HCT116 (cell line): ENCODE measurements around the gene OCA2. TPM values are rescaled to one million over a fixed set of nuclear protein-coding genes. Genes with fewer than 3 reads are reported as not detected.

ENCODE experiments used
- ATAC-seq: fragments of 200-7000 bp; cut with Tn5 transposase; 2 replicates; pipeline ENCODE4 v1.9.1; 2020; ENCODE audit warnings: mild to moderate bottlenecking, moderate library complexity
- BruUV-seq: library from RNA; stranded (reverse); fragments of 400-500 nt; replicated peaks from 2 replicates; lab custom pipeline; 2021; lab: Mats Ljungman, UMichigan
- CTCF ChIA-PET: fragments of 300-600 bp; sonication (Branson Sonifier 250); formaldehyde crosslinking; loops from one replicate; lab custom pipeline; 2021; ENCODE audit warnings: antibody characterized with exemption; lab: Charles Lee
- POLR2A ChIA-PET: fragments of 300-600, 350-600 bp; sonication (Branson Sonifier 250); formaldehyde crosslinking; loops from one replicate; lab custom pipeline; 2021; ENCODE audit warnings: antibody characterized with exemption; lab: Charles Lee
- RAD21 ChIA-PET, 2 experiments: fragments of 300-600 bp; sonication (Branson Sonifier 250); formaldehyde crosslinking; loops; one replicate each; lab custom pipeline; 2023; ENCODE audit warnings: low total read pairs in 2 of 2; ENCODE audit not compliant: uncharacterized antibody in 2 of 2, unreplicated experiment in 2 of 2, low non-redundant PET in 1 of 2; lab: Charles Lee
- DNase-seq: peaks from one replicate; pipeline ENCODE4 v3.0.0-alpha.2; 2010; ENCODE audit warnings: low read depth, low spot score
- H2AFZ ChIP-seq: fragments of 200-600 bp; shearing (Covaris generic), sonication (generic); 2 replicates; pipeline ENCODE4 v1.6.1; 2017; ENCODE audit warnings: low read depth, mixed run types, mixed read lengths, antibody characterized with exemption, low read length; ENCODE audit not compliant: poor library complexity, severe bottlenecking
- H3K27ac ChIP-seq: 2 replicates; pipeline ENCODE4 v1.5.1; 2012; ENCODE audit warnings: low read depth, low read length
- H3K27me3 ChIP-seq: fragments of 200-600 bp; sonication (generic); 2 replicates; pipeline ENCODE4 v1.6.1; 2016; ENCODE audit warnings: mixed run types, low read length, mixed read lengths; ENCODE audit not compliant: insufficient read depth
- H3K36me3 ChIP-seq, 2 experiments: fragments of 200-500 bp in 1 of 2; fragments of 200-600 bp in 1 of 2; sonication (Bioruptor generic) in 1 of 2; sonication (generic) in 1 of 2; 2 replicates each; pipeline versions ENCODE4 v1.5.1 to v1.6.1; 2014 to 2016; ENCODE audit warnings: low read length in 2 of 2, inconsistent platforms in 1 of 2, mixed read lengths in 1 of 2, mixed run types in 1 of 2; ENCODE audit not compliant: insufficient read depth in 2 of 2, control insufficient read depth in 1 of 2
- H3K4me1 ChIP-seq, 2 experiments: fragments of 200-600 bp in 1 of 2; sonication (generic) in 1 of 2; 2 replicates each; pipeline versions ENCODE4 v1.5.1 to v1.6.1; 2012 to 2017; ENCODE audit warnings: low read length in 2 of 2, inconsistent platforms in 1 of 2, mild to moderate bottlenecking in 1 of 2, mixed read lengths in 1 of 2, mixed run types in 1 of 2, moderate library complexity in 1 of 2; ENCODE audit not compliant: insufficient read depth in 2 of 2, control insufficient read depth in 1 of 2
- H3K4me2 ChIP-seq: fragments of 200-600 bp; sonication (generic); 2 replicates; pipeline ENCODE4 v1.6.1; 2017; ENCODE audit warnings: mixed run types, low read length, mixed read lengths
- H3K4me3 ChIP-seq, 2 experiments: fragments of 200-600 bp in 1 of 2; sonication (generic) in 1 of 2; replicated peaks in 1 of 2; 2 replicates each; pipeline ENCODE4 v1.5.1; 2011 to 2016; ENCODE audit warnings: low read length in 2 of 2, control low read depth in 1 of 2, low read depth in 1 of 2, mild to moderate bottlenecking in 1 of 2, mixed read lengths in 1 of 2, mixed run types in 1 of 2
- H3K79me2 ChIP-seq: fragments of 200-600 bp; sonication (generic); 2 replicates; pipeline ENCODE4 v1.6.1; 2017; ENCODE audit warnings: mild to moderate bottlenecking, mixed run types, low read length, moderate library complexity, mixed read lengths; ENCODE audit not compliant: insufficient read depth
- H3K9ac ChIP-seq: fragments of 200-600 bp; sonication (generic); 2 replicates; pipeline ENCODE4 v1.6.1; 2016; ENCODE audit warnings: low read length, mixed read lengths
- H3K9me2 ChIP-seq: fragments of 200-600 bp; sonication (generic), shearing (Covaris generic); 2 replicates; pipeline ENCODE4 v1.6.1; 2017; ENCODE audit warnings: mixed run types, mild to moderate bottlenecking, moderate library complexity; ENCODE audit not compliant: insufficient read depth
- H3K9me3 ChIP-seq, 2 experiments: fragments of 200-500 bp in 1 of 2; fragments of 200-600 bp in 1 of 2; sonication (Bioruptor generic) in 1 of 2; sonication (generic) in 1 of 2; 2 replicates each; pipeline ENCODE4 v1.6.1; 2014 to 2017; ENCODE audit warnings: low read length in 2 of 2, mixed read lengths in 2 of 2, inconsistent platforms in 1 of 2, low read depth in 1 of 2, mild to moderate bottlenecking in 1 of 2, mixed run types in 1 of 2, moderate library complexity in 1 of 2; ENCODE audit not compliant: control insufficient read depth in 1 of 2, insufficient read depth in 1 of 2
- H4K20me1 ChIP-seq: fragments of 200-600 bp; sonication (generic), shearing (Covaris generic); 2 replicates; pipeline ENCODE4 v1.6.1; 2017; ENCODE audit warnings: mixed run types, mild to moderate bottlenecking, moderate library complexity; ENCODE audit not compliant: insufficient read depth
- ATF3 ChIP-seq: IDR thresholded peaks from 2 replicates; pipeline ENCODE4 v1.6.1; 2012
- CBX3 ChIP-seq: IDR thresholded peaks from 2 replicates; pipeline ENCODE4 v1.6.1; 2012; ENCODE audit warnings: low read depth
- CEBPB ChIP-seq: IDR thresholded peaks from 2 replicates; pipeline ENCODE4 v1.6.1; 2012; ENCODE audit warnings: low read depth
- CTCF ChIP-seq, 3 experiments: fragments of 200-600 bp in 1 of 3; sonication (generic) in 1 of 3; IDR thresholded peaks in 2 of 3; conservative IDR thresholded peaks in 1 of 3; 2 replicates each; pipeline ENCODE4 v1.5.1; 2012 to 2017; ENCODE audit warnings: low read depth in 2 of 3, low read length in 2 of 3, antibody characterized with exemption in 1 of 3, borderline replicate concordance in 1 of 3, control low read depth in 1 of 3, mild to moderate bottlenecking in 1 of 3, mixed read lengths in 1 of 3, mixed run types in 1 of 3, moderate library complexity in 1 of 3; ENCODE audit not compliant: insufficient read depth in 1 of 3
- EGR1 ChIP-seq: IDR thresholded peaks from 2 replicates; pipeline ENCODE4 v1.6.1; 2012; ENCODE audit warnings: low read depth
- ELF1 ChIP-seq: IDR thresholded peaks from 2 replicates; pipeline ENCODE4 v1.6.1; 2012; ENCODE audit warnings: low read depth, borderline replicate concordance
- EZH2 ChIP-seq: fragments of 200-600 bp; sonication (generic); IDR thresholded peaks from 2 replicates; pipeline ENCODE4 v1.6.1; 2017; ENCODE audit warnings: antibody characterized with exemption, mixed run types
- EZH2phosphoT487 ChIP-seq: fragments of 200-600 bp; IDR thresholded peaks from 2 replicates; pipeline ENCODE4 v1.6.1; 2018; ENCODE audit warnings: antibody characterized with exemption, borderline replicate concordance
- FOSL1 ChIP-seq: IDR thresholded peaks from 2 replicates; pipeline ENCODE4 v1.6.1; 2012; ENCODE audit warnings: low read depth
- JUND ChIP-seq: IDR thresholded peaks from 2 replicates; pipeline ENCODE4 v1.6.1; 2012
- MAX ChIP-seq: IDR thresholded peaks from 2 replicates; pipeline ENCODE4 v1.6.1; 2012
- POLR2AphosphoS5 ChIP-seq: IDR thresholded peaks from 2 replicates; pipeline ENCODE4 v1.6.1; 2011; ENCODE audit warnings: mild to moderate bottlenecking, low read depth, low read length, moderate library complexity
- RAD21 ChIP-seq: IDR thresholded peaks from 2 replicates; pipeline ENCODE4 v1.6.1; 2012; ENCODE audit warnings: low read depth, mild to moderate bottlenecking
- REST ChIP-seq: IDR thresholded peaks from 2 replicates; pipeline ENCODE4 v1.6.1; 2012; ENCODE audit warnings: low read depth
- SIN3A ChIP-seq: IDR thresholded peaks from 2 replicates; pipeline ENCODE4 v1.6.1; 2012; ENCODE audit warnings: low read depth
- TCF7L2 ChIP-seq: IDR thresholded peaks from 2 replicates; pipeline ENCODE4 v1.7.0; 2011; ENCODE audit warnings: borderline replicate concordance, inconsistent platforms; ENCODE audit not compliant: insufficient read depth, insufficient read length; ENCODE audit errors: extremely low read depth
- YY1 ChIP-seq: IDR thresholded peaks from 2 replicates; pipeline ENCODE4 v1.6.1; 2011; ENCODE audit warnings: low read length, low read depth, moderate library complexity, mild to moderate bottlenecking; ENCODE audit not compliant: insufficient replicate concordance; ENCODE audit errors: extremely low read depth
- ZBTB33 ChIP-seq: IDR thresholded peaks from 2 replicates; pipeline ENCODE4 v1.6.1; 2011; ENCODE audit warnings: mild to moderate bottlenecking, low read length, moderate library complexity; ENCODE audit not compliant: insufficient replicate concordance; ENCODE audit errors: extremely low read depth
- ZFX ChIP-seq: fragments of 450-650 bp; IDR thresholded peaks from 2 replicates; pipeline ENCODE4 v1.6.1; 2017
- intact Hi-C: fragments of 100-400 bp; cut with micrococcal nuclease; formaldehyde crosslinking; loops from 2 replicates; pipeline ENCODE4 v1.10.0; 2022
- total RNA-seq: library from RNA; stranded (reverse); gene quantifications from one replicate; pipeline ENCODE4 v1.2.1, GENCODE V29; 2021; ENCODE audit not compliant: unreplicated experiment

Gene OCA2
- total RNA-seq, 1 experiment from 2014 or later = not detected

GRCh38 chr15:28018291-28019044 lies 80.6 kb downstream of the OCA2 start:
- ChIA-PET RAD21 (no interaction called here), CTCF (no interaction called here), POLR2A (no interaction called here)
- Histone ChIP-seq H3K9me3 (no peaks in the 10 kb centered on the region), H3K4me1 (no peaks in the 10 kb centered on the region), H3K9ac (no peak overlapping the region), H3K4me3 (no peak overlapping the region), H3K9me2 (no peaks in the 10 kb centered on the region), H3K36me3 (no peaks in the 10 kb centered on the region), H3K27me3 (no peaks in the 10 kb centered on the region), H3K27ac (no peak overlapping the region), H3K4me2 (no peak overlapping the region), H3K79me2 (no peaks in the 10 kb centered on the region), H2AFZ (no peak overlapping the region), H4K20me1 (no peaks in the 10 kb centered on the region)
- DNase-seq (no peak), ATAC-seq (no peak)
- BruUV-seq = no TSS peak
- TF ChIP-seq FOSL1 = no peak
- TF ChIP-seq MAX = no peak
- no peak for TF ChIP-seq ZFX
- TF ChIP-seq RAD21 = no peak
- TF ChIP-seq EZH2 = no peak
- TF ChIP-seq ELF1 = no peak
- TF ChIP-seq TCF7L2 = no peak
- TF ChIP-seq CBX3 = no peak
- no peak for TF ChIP-seq EGR1
- TF ChIP-seq REST = no peak
- no peak for TF ChIP-seq CTCF (IDR thresholded peaks at IDR 0.05 in 2 of 3, conservative IDR thresholded peaks at IDR 0.05 in 1 of 3; ENCODE audit: borderline replicate concordance in 1 of 3, insufficient read depth in 1 of 3, low read depth in 2 of 3, low read length in 2 of 3)
- TF ChIP-seq EZH2phosphoT487 = no peak
- TF ChIP-seq ATF3 = no peak
- TF ChIP-seq JUND = no peak
- no peak for TF ChIP-seq SIN3A
- TF ChIP-seq POLR2AphosphoS5 = no peak
- TF ChIP-seq YY1 = no peak
- no peak for TF ChIP-seq ZBTB33
- TF ChIP-seq CEBPB = no peak
- intact Hi-C loops = no loop called here
